Liver (tissue), 9 donors: ENCODE measurements around the gene SPATA17. TPM values are rescaled to one million over a fixed set of nuclear protein-coding genes. Genes with fewer than 3 reads are reported as not detected.

Experiments
- DNase-seq: peaks from one replicate; pipeline ENCODE4 v3.0.0-alpha.2; 2017; ENCODE audit warnings: low spot score
- H3K27ac ChIP-seq, 2 donors: one replicate each; pipeline ENCODE4 v1.7.0; 2013; ENCODE audit warnings: inconsistent platforms in 2 of 2, low read length in 2 of 2, control low read depth in 1 of 2, low read depth in 1 of 2, mild to moderate bottlenecking in 1 of 2
- H3K27me3 ChIP-seq, 4 donors: one replicate each; pipeline versions ENCODE4 v1.6.1 to v1.7.0; 2013; ENCODE audit warnings: low read length in 3 of 4, inconsistent platforms in 1 of 4, mild to moderate bottlenecking in 1 of 4, moderate library complexity in 1 of 4; ENCODE audit not compliant: control insufficient read depth in 4 of 4, insufficient read depth in 4 of 4
- H3K36me3 ChIP-seq, 4 donors: one replicate each; pipeline versions ENCODE4 v1.6.1 to v1.7.0; 2013; ENCODE audit warnings: low read length in 3 of 4, mild to moderate bottlenecking in 3 of 4, low read depth in 1 of 4, moderate library complexity in 1 of 4; ENCODE audit not compliant: control insufficient read depth in 4 of 4, insufficient read depth in 3 of 4
- H3K4me1 ChIP-seq, 4 donors: one replicate each; pipeline versions ENCODE4 v1.6.1 to v1.7.0; 2013; ENCODE audit warnings: low read length in 3 of 4, mild to moderate bottlenecking in 3 of 4, moderate library complexity in 1 of 4; ENCODE audit not compliant: control insufficient read depth in 4 of 4, insufficient read depth in 4 of 4
- H3K4me3 ChIP-seq, 3 donors: one replicate each; pipeline versions ENCODE4 v1.6.1 to v1.7.0; 2013; ENCODE audit warnings: low read length in 3 of 3, control low read depth in 1 of 3, low read depth in 1 of 3, mild to moderate bottlenecking in 1 of 3
- H3K9ac ChIP-seq, 2 donors: one replicate each; pipeline ENCODE4 v1.7.0; 2013; ENCODE audit warnings: low read length in 2 of 2, mild to moderate bottlenecking in 2 of 2, moderate library complexity in 2 of 2, control low read depth in 1 of 2, low read depth in 1 of 2
- H3K9me3 ChIP-seq, 4 donors: one replicate each; pipeline versions ENCODE4 v1.6.1 to v1.7.0; 2013; ENCODE audit warnings: low read length in 3 of 4; ENCODE audit not compliant: control insufficient read depth in 4 of 4
- ATF3 ChIP-seq: IDR thresholded peaks from 2 replicates; pipeline ENCODE4 v1.6.1; 2016; ENCODE audit warnings: antibody characterized with exemption
- CTCF ChIP-seq: fragments of 150-350 bp; IDR thresholded peaks from 2 replicates; pipeline ENCODE4 v1.5.1; 2017; ENCODE audit warnings: improper control_type of control experiment, low read depth, low read length; ENCODE audit not compliant: missing input control
- GABPA ChIP-seq, 2 donors: IDR thresholded peaks in 1 of 2; conservative IDR thresholded peaks in 1 of 2; 2 replicates each; pipeline ENCODE4 v1.6.1; 2016; ENCODE audit warnings: antibody characterized with exemption in 2 of 2, mild to moderate bottlenecking in 1 of 2, moderate library complexity in 1 of 2
- HNF4G ChIP-seq: IDR thresholded peaks from 2 replicates; pipeline ENCODE4 v1.6.1; 2016; ENCODE audit warnings: antibody characterized with exemption
- MAX ChIP-seq: IDR thresholded peaks from 2 replicates; pipeline ENCODE4 v1.6.1; 2016; ENCODE audit warnings: antibody characterized with exemption
- REST ChIP-seq: IDR thresholded peaks from 2 replicates; pipeline ENCODE4 v1.6.1; 2016; ENCODE audit warnings: antibody characterized with exemption, mild to moderate bottlenecking
- YY1 ChIP-seq: IDR thresholded peaks from 2 replicates; pipeline ENCODE4 v1.6.1; 2016; ENCODE audit warnings: antibody characterized with exemption, mild to moderate bottlenecking
- ZBTB33 ChIP-seq: IDR thresholded peaks from 2 replicates; pipeline ENCODE4 v1.6.1; 2016; ENCODE audit warnings: antibody characterized with exemption
- WGBS: extraction: QIAGEN DNeasy Blood & Tissue Kit; methylation state at CpG from one replicate; pipeline ENCODE4 v1.1.7; 2013; 5-methylcytosine and 5-hydroxymethylcytosine counted together
- polyA plus RNA-seq, 2 donors: library from polyadenylated mRNA; stranded (reverse) in 1 of 2; unstranded in 1 of 2; fragments of 200-250 nt in 1 of 2; fragments of >200 nt in 1 of 2; fragmentation: Nextera tagmentation in 1 of 2; extraction: Ambion mirVana in 1 of 2; gene quantifications; one replicate each; pipeline versions ENCODE4 v1.2.1 to v1.2.3, GENCODE V29; 2013 to 2015
- total RNA-seq, 2 donors: library from RNA; depleted of rRNA; stranded (reverse); fragments of >200 nt; gene quantifications; one replicate each; pipeline ENCODE4 v1.2.3, GENCODE V29; 2014
- donor health status: healthy.
- donor health status: healthy.
- donor health status: healthy.
- donor health status: healthy.
- donor health status: healthy.

Gene SPATA17
- total and polyA plus RNA-seq, 4 donors, result 0.08 TPM; not detected in 2

GRCh38 chr1:217812175-217812574, 181.0 kb downstream of the SPATA17 start:
- 88% methylated on average over 2 of the region's 2 CpGs for WGBS

GRCh38 chr1:217813031-217813430, 181.9 kb downstream of the SPATA17 start:
- Histone ChIP-seq H3K36me3 (no peaks in the 10 kb centered on the region), H3K4me1 (no peaks in the 10 kb centered on the region), H3K4me3 (no peak overlapping the region), H3K9ac (no peak overlapping the region), H3K27me3 (no peaks in the 10 kb centered on the region), H3K27ac (no peak overlapping the region), H3K9me3 (no peaks in the 10 kb centered on the region)
- TF ChIP-seq GABPA (IDR thresholded peaks at IDR 0.05 in 1 of 2, conservative IDR thresholded peaks at IDR 0.05 in 1 of 2) (no peak), REST (no peak), ZBTB33 (no peak), HNF4G (no peak)
- WGBS, result 76% methylated on average over 5 of the region's 5 CpGs
- DNase-seq, result no peak

More at GRCh38 chr1:217812175-217812574, 181.0 kb downstream of the SPATA17 start:
- Histone ChIP-seq H3K4me3 (no peak overlapping the region), H3K9me3 (no peaks in the 10 kb centered on the region), H3K27me3 (no peaks in the 10 kb centered on the region), H3K36me3 (no peaks in the 10 kb centered on the region), H3K4me1 (no peaks in the 10 kb centered on the region), H3K9ac (no peak overlapping the region), H3K27ac (no peak overlapping the region)
- TF ChIP-seq ZBTB33, result no peak
- no peak for TF ChIP-seq CTCF
- no peak for TF ChIP-seq YY1
- no peak for TF ChIP-seq MAX
- TF ChIP-seq ATF3, result no peak
- DNase-seq, result no peak
